ENCODE measurements around the gene TMEM53.

TMEM53 gene

DNA sequence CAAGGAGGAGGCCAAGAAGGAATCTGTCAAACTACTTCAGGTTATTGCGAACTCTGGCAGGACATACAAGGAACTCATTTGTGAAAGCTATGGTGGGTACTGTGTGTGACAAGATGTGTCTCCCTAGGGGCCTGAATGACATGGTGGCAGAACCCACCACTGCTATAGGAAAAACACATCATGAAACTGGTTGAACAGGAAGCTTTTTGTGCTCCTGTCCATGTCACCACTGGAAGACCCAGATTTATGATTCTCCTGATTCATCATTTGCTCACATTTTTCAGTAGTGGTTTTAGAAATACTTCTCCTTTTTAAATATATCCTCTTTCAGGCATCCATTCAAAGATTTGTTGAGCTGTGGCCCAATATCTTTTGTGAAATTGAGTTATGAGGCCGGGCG lies 23.9 kb upstream of the TMEM53 start:
- DNase-seq (ENCODE audit: low read depth in 2 of 3, low spot score in 2 of 3) = no peak

DNA sequence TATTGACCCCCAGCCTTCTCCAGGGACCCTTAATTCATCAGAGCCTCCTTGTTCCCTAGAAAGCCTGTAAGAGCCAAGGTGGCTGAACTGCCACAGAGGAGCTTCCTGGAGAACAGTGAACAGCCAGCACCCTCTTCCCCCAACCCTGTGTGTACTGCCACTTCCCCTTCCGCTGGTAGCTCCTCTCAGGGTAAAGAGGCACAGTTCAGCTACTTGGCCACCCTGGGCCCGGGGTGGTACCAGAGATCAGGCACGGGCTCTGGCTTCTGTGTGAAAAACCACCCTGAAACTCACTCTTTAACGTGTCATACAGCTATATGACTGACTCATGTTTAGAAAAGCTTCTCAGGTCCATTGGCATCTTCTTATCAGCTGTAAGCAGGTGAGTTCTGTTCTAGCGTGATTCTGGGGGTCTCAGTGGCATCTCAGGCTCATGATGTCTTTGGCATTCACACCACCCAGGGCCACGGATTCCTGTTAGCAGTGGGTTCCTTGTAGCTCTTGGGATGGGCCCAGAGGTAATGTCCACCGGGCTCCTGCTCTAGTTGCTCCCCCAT lies 22.6 kb upstream of the TMEM53 start:
- no peak for DNase-seq (ENCODE audit: low read depth in 2 of 3, low spot score in 2 of 3)

DNA sequence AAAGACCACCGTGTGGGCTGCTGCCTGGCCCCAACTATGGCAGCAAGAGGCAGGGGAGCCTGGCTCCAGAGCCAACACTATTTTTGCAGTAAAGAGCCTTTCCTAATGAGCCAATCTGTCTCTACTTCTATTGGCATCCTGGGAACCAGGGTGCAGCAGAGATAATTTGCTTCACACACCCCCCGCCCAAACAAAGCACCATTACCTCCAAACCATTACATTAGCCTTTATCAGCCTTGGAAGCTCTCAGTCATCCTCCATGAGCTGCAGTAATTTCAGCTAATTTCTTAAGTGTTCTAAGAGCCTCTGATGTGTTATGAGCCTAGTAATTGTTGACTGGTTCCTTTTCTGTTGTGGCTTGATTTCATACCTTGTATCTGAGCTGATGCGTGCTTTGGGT lies 21.8 kb upstream of the TMEM53 start:
- no peak for DNase-seq (ENCODE audit: low read depth in 2 of 3, low spot score in 2 of 3)

DNA sequence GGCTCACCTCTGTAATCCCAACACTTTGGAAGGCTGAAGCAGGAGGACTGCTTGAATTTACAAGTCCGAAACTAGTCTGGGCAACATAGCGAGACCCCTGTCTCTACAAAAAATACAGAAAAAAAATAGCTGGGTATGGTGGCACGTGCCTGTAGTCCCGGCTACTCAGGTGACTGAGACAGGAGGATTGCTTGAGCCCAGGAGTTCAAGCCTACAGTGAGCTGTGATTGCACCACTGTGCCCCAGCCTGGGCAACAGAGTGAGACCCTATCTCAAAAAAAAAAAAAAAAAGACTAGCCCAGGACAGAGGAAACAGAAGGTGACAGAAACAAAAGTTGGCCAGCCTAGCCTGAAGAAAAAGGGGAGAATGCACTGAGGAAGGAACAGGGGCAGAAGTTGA lies 21.4 kb upstream of the TMEM53 start:
- DNase-seq (ENCODE audit: low read depth in 2 of 3, low spot score in 2 of 3) = no peak

DNA sequence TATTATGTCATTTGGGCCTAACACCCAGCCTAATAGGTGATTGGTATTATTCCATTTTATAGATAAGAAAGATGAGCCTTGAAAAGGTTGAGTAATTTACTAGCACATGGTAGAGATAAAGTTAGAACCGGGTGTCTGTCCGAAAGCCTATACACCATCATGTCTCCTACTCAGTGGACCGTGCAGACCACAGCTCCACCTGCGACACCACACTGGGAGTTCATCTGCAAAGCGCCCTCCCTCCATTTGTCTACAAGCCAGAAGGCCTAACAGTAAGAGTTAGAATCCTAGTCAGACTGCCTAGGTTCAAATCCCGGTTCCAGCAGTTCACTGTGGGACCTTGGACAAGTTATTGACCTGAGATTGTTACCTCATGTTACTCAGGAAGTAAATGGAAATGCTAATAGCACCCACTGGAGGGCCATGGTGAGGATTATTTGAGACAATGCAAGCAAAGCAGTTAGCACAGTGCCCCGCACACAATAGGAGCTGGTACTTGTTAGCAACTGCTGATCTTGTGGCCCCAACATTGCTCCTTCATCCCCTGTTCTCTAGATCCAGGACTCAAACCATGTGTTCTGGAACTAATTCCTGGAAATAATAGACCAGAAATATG lies 20.7 kb upstream of the TMEM53 start:
- DNase-seq (ENCODE audit: low read depth in 2 of 3, low spot score in 2 of 3) = no peak

DNA sequence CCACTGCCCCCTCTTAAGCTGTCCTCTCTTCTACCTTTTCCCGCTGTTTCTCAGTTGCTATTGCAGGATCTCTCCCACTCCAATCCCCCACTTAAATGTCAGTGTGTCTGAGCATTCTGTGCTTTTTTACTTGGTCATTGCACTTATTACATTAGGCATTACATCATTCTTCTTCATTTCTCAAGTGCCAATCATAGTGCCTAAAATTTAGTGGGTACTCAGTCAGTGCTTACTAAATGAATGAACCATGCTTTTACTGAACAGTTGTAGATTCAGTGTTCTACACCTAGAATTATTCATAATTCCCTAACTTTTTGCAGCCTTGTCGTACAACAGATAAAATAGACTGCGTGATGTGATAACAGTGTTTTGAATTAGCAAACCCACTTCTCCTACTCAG lies 19.6 kb upstream of the TMEM53 start:
- DNase-seq (ENCODE audit: low read depth in 2 of 3, low spot score in 2 of 3) = no peak

DNA sequence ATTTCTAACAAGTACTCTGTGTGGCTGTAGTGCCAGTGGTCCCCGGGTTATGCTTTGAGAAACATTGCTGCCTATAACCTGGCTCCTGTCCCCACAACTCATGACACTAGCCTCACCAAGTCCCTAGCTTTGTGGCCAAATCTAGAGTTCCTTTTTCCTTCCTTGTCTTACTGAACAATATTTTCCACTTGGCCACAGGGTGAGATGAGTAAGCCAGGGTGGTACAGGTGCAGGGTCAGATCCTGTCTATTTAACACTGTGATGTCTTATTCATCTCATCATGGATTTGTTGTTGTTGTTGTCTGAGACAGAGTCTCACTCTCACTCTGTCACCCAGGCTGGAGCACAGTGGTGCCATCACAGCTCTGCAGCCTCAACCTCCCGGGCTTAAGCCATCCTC lies 18.9 kb upstream of the TMEM53 start:
- no peak for DNase-seq (ENCODE audit: low read depth in 2 of 3, low spot score in 2 of 3)

DNA sequence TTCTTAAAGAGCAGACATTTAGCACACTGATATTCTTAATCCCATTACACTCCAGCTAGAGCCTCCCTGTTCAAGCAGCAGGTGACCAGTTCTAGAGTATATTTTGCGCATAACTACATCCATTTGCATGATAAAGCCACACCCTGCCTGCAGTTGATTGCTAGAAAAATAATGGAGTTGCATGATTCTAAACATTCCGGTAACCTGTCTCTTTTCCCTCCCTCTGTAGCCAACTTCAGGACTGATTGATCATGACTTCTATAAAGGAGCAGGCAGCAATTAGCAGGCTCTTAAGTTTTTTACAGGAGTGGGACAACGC lies 15.1 kb upstream of the TMEM53 start:
- DNase-seq (ENCODE audit: low read depth in 2 of 3, low spot score in 2 of 3) = no peak

DNA sequence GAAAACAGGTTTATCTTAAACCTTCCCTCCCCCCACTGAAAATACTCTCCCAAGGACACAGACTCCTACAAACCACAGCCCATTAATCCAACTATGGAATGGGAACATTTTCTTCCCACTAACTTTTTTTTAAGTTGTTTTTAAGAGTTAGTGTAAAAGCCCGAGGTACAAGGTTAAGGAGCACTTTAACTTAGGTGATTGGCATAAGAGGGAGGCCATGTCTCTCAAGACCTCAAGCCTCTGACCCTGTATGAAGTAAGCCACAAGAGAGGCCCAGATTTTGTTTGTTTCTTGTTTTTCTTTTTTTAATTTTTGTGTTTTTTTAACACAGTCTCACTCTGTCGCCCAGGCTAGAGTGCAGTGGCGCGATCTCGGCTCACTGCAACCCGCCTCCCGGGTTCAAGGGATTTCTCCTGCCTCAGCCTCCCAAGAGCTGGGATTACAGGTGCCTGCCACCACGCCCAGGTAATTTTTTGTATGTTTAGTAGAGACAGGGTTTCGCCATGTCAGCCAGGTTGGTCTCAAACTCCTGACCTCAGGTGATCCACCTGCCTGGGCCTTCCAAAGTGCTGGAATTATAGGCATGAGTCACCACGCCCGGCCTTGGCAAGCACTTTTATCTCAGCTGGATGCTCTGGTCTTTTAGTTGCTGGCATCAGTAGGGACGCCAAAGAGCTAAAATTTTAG lies 14.6 kb upstream of the TMEM53 start:
- no peak for DNase-seq (ENCODE audit: low read depth in 2 of 3, low spot score in 2 of 3)

DNA sequence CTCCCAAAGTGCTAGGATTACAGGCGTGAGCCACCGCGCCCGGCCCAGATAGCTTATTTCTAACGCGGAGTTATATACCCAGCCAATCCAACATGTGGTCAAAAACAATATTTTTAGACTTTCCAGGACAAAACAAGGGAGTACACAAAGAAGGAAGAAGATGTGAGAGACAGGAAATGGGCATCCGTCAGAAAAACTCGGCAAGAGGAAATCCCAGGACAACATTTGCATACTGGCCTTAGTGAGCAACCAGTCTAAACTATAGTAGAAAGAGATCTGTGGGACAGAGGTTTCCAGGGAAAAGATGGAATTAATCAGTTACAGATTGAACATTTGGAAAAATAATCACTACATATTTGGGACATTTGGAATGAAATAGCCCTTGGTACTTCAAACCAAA lies 11.6 kb upstream of the TMEM53 start:
- DNase-seq (ENCODE audit: low read depth in 2 of 3, low spot score in 2 of 3) = no peak

DNA sequence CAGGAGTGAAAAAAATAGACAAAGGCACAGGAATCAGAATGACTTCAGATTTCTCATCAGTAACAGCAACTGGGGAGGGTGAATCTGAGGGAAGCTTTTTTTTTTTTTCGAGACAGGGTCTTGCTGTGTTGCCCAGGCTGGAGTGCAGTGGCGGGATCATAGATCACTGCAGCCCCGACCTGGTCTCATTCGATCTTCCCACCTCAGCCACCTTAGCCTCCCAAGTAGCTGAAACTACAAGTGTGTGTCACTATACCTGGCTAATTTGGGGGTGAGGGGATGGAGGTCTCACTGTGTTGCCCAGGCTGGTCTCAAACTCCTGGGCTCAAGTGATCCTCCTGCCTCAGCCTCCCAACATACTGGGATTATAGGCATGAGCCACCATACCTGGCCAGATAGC lies 10.9 kb upstream of the TMEM53 start:
- DNase-seq (ENCODE audit: low read depth in 2 of 3, low spot score in 2 of 3) = no peak

DNA sequence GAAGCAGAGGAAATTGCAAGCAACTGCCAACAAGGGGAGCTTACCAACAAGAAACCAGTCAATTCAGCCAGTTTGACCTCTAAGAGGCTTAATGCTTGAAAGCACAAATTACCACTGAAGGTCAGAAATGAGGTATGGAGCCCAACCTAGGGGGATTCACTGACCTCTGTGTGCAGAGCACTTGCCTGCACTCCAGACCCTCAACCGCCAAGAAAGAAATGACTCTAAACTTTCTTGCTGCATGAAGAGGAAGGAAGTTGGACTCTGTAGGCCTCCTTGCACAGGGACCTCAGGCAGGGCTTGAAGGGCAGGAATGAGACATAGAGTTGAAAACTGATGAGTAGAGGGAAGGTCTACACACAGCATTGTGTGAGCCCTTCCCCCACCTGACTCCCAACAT lies 10.2 kb upstream of the TMEM53 start:
- no peak for DNase-seq (ENCODE audit: low read depth in 2 of 3, low spot score in 2 of 3)

DNA sequence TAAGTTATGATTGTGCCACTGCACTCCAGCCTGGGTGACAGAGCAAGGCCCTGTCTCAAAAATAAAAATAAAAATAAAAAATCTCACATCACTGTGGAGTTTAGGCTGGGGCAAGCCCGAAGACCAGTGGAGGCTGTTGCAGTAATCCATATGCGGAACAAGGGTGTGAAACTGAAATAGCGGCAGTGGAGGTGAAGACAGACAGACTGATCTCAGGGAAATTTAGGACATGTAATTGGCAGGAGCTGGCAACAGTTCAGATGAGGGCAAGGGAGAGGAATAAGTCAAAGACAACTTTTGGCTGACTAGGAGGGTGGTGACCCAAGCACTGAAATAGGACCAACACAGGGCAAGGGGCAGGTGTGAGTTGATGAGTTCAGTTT lies 8.6 kb upstream of the TMEM53 start:
- no peak for DNase-seq (ENCODE audit: low read depth in 2 of 3, low spot score in 2 of 3)

DNA sequence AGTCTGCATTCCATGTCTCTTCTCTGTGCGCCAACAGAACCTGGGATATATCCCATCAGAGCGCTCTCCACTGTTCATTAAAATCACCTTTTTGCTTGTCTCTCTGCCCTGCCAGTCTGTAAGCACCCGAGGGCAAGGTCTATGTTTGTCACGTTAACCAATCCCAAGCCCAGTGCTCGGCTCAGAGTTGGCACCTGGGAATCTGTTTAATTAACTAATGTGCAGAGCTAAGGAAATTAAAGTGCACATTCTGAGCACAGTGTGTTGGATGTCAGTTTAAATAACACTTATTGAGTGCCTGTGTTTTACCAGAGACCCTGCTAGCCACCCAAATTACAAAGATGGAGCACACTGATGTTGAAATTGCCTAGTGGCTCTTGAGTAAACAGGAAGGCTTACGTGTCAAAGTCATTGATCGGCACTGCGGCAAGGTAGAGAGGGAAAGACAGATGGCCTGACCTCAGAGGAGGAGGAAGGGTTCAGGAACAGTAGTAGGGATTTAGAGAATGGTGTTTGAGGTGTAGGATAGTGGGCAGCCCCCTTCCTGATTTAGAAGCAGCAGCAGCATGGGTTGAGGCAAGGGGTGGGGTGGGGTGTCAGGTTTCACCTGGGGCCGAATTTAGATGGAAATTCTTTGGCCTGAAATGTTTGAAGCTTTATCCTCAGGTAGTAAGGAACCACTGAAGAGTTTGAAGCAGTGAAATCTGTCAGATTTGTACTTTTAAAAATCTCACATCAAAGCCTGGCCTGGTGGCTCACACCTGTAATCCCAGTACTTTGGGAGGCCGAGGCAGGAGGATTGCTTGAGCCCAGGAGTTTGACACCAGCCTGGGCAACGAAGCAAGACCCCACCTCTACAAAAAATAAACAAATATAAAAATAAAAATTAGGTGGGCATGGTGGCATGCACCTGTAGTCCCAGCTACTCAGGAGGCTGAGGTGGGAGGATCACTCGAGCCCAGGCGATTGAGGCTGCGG lies 7.9 kb upstream of the TMEM53 start:
- DNase-seq (ENCODE audit: low read depth in 2 of 3, low spot score in 2 of 3) = no peak

DNA sequence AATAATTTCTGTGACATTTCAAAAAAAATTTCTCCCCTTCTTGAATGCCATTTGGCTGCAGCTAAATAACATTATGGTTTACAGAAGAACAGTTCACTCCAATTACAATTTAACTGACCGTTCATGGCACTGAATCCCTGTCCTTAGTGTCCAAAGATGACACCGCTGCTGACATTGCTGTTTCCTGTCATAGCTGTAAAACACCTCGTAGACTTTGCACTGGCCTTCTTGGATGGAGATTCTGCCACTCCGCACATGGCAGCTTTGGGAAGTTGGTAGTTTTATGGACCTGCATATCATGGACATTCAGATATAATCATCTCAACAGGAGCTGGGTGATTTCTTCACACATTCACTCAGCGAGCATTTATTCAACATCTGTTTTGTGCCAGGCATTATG lies 5.2 kb upstream of the TMEM53 start:
- DNase-seq (ENCODE audit: low read depth in 2 of 3, low spot score in 2 of 3) = no peak

DNA sequence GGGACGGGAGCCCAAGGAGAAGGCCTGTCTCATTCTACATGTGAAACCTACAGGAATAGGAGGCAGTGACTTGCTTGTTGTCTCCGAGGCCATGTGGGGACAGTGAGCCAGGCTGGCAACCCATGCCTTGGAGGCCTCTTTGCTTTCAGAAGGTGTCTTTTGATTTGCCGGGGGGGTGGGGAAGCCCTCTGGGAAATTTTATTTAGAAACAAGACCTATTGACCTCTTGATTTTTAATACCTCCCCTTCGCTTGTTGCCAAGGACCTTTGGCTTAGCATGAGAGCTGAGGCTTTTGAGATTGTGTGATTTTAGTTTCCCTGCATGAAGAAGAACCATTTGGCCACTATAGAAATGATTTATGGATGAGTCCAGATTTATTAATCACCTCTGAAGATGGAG lies 4.3 kb upstream of the TMEM53 start:
- no peak for DNase-seq (ENCODE audit: low read depth in 2 of 3, low spot score in 2 of 3)

DNA sequence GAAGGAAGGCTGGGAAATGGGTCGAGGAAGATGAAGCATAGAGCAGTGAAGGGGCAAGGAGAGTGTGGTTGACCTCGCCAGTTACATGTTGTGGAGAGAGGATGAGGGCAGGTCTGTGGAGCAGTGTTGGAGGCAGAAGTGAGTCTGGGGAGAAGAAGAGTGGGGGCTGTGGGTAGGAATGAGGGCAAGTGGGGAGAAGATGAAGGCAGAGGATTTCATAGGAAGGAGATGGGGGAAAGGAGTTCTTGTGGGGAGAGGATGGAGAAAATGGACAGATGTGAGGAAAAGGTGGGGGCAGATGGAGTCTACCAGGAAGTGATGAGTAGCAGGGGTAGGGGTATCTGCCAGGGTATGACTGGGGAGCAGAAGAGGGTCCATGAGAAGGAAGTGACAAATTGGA lies 3.8 kb upstream of the TMEM53 start:
- no peak for DNase-seq (ENCODE audit: low read depth in 2 of 3, low spot score in 2 of 3)

DNA sequence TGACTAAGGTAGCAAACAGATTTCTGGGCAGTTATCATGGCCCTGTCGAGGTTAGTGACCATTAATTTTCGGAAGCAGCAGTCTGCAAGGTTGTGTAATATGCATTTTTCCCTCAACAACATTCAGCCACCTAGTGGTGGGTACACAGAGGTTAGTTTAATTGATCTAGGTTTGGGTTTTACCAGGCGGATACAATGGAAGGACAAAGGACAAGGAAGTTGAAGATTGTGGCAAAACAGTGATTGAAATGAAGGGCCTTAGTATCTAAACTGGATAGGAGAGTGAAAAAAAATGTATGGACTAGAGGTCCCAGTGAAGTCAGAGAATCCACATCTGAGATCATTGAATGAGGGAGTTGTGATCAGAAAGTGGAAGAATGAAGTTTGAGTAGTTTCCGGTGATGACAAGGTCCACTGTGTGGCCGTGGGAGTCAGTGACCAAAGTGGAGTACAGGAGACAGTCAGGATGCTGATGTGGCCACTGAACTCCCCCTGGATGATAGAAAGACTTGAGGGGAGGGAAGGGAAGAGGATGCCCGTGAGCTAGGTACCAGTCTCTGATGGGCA lies 3.0 kb upstream of the TMEM53 start:
- no peak for DNase-seq (ENCODE audit: low read depth in 2 of 3, low spot score in 2 of 3)

DNA sequence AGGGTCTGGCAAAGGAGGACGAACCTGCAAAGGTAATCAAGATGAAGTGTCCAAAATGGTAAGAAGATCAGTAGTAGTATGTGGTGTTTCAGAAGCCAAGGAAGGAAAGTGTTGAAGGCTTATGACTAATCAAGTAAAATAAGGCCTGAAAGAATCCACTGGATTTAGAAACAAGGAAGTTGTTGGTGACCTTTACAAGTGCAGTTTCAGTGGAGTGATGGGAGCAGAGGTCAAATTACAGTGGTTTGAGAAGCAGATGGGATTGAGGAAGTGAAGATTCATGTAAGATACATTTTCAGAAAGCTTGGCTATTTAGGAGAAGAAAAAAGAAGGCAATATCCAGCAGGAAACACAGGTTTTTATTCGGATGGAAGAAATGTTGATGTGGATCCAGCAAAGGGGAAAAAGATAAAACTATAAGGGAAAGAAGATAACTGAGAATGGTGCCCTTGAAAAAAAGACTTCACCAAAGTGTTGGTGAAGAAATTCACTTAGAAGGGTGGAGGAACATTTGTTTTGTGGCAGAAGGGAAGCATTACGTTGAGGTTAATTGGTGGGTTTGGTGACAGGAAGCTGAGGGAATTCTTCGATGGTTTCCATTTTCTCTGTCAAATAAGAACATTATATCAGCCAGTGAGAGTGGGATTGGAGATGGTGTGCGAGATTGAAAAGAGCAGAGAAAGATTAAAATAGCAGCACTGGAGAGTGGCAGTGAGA lies 2.4 kb upstream of the TMEM53 start:
- DNase-seq (ENCODE audit: low read depth in 2 of 3, low spot score in 2 of 3) = no peak

DNA sequence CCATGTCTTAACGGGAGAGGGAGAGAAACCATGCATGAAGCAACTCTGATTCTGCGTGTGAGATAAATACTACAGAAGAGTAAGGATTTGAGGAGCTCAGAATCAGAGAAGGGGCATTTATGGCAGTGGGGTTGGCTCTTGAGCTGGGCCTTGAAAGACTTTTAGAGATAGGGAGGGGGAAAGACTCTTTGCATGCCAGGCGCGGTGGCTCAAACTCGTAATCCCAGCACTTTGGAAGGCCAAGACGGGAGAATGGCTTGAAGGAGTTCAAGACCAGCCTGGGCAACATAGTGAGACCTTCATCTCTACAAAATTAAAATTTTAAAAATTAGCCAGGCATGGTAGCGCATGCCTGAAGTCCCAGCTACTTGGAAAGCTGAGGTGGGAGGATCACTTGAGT lies 905 bp upstream of the TMEM53 start:
- no peak for DNase-seq (ENCODE audit: low read depth in 2 of 3, low spot score in 2 of 3)

DNA sequence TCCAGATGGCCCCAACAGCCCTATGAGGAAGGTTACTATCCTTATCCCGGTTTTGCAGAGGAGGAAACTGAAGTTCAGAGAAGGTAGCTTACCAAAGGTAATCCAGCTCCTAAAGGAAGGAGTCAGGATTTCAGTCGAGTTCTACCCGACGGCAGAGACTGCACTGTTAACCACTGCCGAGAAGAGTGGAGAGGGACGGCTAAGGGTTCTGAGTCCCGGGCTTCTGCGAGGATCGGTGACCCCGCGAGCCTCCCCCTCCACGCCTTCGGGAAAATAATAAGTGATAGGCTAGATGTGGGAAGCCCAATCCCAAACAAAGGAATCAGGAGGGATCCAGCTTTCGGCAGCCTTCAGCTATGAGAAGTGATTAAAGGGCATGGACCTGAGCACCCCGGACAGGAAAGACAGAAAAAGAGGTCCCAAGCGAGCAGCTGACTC lies 587 bp downstream of the TMEM53 start:
- DNase-seq (ENCODE audit: low read depth in 2 of 3, low spot score in 2 of 3) = no peak

All from activated CD8-positive, alpha-beta memory T cell treated with anti-CD3 and anti-CD28 coated beads for 48 hours (primary cell).